DMS79 (cell line): ENCODE data around the gene CRAMP1.
A peak's percentile ranks its signal among the peaks of the same experiment; 100 is the strongest.

Experiments
- DNase-seq: peaks from one replicate; lab custom pipeline; 2025; lab: John Stamatoyannopoulos, UW

The CRAMP1 gene

DNA sequence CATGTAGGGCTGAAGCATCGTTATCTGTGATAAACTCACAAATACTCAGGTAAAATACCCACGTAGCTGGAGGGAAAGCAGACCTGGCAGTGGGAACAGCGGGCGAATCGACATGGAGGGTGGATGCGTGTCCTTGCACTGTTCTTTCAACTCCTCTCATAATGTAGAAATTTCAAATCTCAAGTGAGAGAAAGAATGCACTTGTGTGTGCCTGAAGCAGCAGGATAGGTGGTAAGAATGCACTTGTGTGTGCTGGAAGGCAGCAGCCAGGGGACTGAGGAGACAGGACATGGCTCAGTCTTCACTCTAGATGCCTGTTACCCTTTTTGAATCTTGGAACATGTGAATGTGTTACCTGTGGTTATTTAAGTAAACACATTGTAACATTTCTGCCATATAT, 10.7 kb upstream of the CRAMP1 start:
- DNase-seq: no peak

DNA sequence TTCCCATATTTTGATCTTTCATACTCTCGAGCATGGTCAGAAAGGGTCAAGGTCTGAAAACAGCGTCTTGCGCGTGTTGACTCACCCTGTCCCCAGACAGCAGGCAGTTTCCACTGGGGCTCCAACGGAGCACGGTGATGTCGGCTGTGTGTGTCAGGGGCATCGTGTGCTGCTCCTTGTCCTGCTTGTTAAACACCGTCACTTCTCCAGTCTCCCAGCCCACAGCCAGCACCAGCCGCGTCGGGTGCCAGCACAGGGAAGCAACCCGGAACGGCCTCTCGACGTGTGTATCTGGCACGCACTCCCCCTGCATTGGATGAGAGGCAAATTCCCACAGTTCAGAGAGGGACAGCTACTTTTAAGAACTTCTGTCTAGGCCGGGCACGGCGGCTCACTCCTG, 9.9 kb upstream of the CRAMP1 start:
- no peak for DNase-seq

DNA sequence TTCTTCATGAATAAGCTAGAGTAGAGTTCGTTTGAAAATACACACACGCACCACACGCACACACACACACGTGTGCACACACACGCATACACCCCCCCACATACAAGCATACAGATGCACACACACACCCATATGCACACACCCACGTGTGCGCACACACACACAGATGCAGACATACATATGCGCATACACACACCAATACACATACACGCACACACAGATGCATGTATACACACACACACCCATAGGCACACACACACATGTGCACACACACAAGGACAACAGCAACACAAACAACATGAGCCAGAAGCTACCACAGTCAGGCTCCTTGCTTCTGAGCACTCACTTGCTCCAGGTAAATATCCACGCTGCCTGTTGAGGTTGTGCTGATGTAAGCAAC, 5.4 kb upstream of the CRAMP1 start:
- no peak for DNase-seq

DNA sequence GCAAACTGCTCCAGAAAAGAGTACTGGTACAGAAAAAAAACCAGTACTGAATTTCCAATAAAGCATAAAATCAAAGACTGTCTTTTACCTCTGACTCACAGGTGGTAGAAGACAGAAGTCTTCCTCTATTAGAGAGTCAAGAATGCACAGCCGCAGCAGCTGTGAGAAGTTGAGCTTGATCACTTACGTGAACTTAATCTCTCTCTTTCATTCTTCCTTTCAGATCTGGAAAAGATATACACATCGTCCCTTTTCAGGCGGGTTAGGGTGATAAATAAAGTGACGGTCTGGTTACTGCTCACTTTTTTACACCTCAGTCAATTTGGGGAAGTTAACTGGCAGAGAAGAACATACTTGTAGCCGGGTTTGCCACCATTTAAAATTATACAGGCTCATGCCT, 4.2 kb upstream of the CRAMP1 start:
- DNase-seq: no peak

DNA sequence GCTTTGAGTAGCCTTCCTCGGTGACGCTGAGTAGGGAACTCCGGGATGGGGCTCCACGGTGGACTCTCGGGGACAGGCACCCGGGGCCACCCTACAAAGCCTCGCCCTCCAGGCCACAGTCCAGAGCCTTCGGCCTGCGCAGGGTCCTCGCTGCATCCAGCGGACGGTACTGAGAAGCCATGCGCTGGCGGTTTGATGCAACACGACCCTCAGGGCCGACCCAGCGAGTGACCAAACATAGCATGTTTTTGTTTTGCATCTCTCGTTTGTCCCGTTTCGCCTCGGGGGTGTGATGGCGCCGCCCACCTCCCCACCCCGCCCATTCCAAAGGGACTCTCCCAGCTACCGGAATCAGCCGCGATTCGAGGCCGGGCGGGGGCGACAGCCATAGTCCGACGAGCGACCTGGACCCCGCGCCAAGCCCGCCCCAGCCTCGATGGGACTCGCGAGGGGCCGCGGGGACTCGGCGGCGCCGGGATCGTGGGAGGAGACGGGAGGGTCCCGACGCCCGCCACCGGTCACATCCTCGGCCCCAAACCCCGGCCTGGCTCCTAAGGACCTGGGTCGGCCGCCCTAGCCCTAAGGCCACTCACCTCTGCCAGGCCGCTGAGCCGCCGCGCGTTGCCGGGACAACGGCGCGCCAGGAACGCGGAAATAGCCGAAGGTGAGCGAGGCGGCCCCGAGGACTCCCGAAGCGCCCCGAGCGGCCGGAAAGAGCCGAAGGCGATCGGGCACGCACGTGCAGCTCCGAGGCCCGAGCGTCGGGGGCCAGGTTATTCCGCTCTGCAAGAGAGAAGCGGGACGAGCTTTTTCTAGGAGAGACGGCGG, 1.9 kb upstream of the CRAMP1 start:
- peak; percentile 70 for DNase-seq

DNA sequence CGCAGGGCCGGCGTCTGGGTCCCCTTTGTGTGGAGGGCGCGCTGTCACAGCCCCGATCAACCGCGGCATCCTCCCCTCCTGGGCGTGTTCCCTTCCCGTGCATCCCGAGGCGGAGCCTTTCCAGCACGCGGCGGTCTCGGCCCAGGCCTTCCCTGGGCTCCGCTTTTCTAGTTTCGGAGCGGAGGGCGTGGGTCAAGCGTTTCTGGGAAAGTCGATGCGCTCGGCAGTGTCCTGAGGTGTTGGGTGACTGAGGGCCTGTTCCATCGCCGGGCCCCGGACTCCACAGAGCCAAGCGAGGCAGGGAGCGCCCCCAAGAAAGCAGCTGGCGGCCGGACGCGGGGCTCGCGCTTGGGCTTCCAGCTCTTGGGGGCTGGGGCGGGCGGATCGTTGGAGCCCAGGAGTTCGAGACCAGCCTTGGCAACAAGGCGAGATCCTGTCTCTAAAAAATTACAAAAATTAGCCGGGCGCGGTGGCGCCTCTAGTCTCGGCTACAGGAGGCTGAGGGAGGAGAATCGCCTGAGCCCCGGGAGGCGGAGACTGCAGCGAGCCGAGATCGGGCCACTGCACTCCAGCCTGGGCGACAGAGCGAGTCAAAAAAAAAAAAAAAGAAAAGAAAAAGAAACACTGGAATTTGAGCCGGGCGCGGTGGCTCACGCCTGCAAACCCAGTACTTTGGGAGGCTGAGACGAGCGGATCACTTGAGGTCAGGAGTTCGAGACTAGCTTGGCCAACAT, 1.1 kb upstream of the CRAMP1 start:
- DNase-seq: no peak

DNA sequence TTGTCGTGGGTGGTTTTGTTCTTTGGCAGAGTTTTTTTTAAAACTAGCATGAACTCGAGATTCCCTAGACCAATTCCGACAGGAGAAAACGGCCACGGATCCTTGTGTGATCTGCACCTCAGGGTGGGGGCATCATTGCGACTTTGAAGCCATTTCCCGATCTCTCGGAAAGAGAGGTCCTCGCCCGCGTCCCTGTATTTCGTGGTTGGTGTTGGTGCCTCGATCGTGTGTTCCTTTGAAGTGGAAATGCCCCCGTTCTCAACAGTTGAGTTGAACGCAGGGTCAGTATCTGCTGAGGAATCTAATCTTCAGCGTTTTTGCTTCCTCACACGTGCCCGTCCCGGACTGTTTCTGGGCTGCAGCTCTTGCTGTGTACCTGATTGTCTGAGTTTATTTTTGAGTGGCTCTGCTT, 1.1 kb downstream of the CRAMP1 start:
- no peak for DNase-seq

DNA sequence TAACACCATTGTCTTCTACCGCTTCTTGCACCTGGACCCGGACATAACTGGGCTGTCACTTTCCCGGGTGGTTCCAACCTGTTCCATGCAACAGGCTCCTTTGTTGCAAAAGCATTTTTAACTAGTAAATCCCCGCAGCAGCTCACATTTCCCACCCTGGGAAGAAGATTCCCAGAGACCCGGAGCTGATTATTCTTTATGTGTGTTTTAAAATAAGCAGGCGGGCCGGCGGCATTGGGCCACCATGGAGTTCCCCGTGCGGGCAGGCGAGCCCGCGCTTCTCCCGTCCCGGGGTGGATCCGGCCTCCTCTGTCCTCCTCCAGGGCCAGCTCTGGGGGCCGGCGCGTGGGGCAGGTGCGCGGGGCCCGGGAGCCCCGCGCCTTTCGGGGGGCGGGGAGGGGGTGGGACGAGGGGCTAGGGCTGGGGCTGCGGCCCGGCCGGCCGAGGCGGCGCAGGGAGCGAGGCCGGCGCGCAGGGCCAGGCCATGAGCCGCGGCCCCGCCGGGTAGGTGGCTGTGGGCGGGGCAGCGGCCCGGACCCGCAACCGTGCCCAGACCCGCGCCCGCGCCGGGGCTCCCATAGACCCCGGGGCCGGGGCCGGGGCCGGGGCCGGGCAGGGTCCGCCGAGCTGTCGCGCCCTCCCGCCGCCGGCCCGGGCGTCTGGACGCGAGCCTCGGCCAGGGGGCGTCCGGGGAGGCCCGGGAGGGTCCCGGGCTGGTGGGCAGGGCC, 1.7 kb downstream of the CRAMP1 start:
- no peak for DNase-seq

DNA sequence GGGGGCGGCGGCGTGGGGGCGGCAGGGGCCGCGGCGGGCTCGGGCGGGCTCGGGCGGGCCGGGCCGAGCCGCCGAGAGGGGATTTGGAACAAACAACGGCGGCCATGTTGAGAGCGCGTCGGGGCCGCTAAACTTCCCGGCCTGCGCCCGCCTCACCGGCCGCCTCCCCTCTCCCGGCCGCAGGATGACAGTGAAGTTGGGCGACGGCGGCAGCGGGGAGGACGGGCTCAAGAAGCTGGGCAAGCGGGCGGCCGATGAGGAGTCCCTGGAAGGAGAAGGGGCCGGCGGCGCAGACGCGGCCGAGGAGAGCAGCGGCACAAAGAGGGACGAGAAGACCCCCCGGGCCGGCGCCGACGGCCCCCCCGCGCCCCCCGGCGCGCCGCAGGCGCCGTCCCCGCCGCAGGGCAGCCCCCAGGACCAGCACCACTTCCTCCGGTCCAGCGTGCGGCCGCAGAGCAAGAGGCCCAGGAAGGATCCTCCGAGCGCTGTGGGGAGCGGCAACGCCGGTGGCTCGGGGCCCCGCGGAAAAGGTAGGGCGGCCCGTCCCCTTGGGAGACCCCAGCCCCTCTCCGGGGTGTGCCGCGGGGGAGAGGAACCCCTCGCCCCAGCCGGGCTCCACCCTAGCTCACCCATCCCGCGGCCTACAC, 2.4 kb downstream of the CRAMP1 start:
- DNase-seq: no peak

DNA sequence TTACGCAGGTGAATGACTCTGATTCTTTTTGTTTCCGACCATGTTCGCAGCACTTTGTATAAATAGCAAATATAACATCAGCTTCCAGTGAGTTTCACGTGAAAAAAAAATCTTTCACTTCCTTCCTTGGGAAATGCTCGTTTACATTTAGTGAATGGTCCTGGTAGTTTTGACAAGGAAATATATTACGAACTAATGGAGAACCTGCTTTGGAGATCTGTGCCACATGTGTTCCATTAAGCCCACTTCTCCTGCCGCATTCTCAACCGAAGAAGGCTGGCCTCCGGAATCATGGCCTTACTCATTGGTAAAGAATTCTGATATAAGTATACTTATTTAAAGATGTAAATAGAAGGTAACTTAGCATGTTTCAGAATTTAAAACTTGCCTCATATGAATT, 3.6 kb downstream of the CRAMP1 start:
- no peak for DNase-seq

DNA sequence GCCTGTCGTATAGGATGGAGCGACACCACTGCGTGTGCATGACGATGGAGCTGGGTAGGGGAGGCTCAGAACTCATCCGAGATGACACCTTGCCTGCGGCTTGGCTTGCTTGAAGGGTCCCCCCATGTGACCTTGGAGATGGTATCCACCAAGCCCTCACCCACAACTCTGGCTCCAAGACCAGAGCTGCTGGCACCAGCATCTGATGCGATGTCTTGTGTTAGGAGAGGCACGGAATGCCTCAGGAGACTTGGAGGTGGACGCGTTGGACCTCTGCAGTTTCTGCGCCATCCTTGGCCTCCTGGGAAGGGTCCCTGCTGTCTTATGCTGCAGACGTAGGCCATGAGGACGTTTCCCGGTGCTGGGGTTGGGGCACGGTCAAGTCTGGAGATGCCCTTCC, 7.8 kb downstream of the CRAMP1 start:
- no peak for DNase-seq

DNA sequence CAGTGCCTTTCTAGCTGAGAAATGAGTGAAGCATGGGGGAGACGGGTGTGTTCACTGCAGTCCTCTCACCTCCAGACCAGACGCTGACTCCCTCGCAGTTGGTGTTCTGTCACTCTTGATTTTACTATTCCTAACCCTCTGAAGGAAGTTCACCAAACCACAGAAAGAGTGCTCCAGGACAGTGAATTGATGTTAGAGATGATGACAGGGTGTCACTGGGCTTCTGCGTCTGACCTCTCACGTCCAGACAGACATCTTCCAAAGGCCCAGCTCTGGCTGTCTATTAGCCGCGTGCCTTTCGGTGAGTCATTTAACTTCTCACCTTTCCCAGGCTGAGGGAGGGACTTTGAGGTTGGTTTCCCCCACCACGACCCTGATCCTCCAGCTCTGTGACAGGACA, 8.2 kb downstream of the CRAMP1 start:
- DNase-seq: no peak

DNA sequence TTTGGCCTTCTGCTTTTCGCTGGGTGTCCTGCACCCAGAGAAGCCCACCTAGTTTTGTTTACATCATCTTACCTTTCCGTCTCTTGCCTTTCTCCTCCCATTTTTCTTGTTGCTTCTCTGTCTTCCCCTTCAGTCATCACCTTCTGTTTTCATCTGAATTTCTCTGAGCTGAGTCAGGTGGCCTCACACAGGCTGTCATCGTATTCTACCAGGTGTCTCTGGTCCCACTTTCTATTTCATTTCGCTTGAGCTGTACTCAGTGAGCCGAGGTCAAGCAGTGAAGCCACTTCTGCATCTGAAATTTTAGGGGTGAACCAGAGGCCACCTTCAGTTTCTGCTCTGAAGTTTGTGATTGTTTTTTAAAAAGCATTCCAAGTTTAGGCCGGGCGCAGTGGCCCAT, 9.7 kb downstream of the CRAMP1 start:
- DNase-seq: no peak

DNA sequence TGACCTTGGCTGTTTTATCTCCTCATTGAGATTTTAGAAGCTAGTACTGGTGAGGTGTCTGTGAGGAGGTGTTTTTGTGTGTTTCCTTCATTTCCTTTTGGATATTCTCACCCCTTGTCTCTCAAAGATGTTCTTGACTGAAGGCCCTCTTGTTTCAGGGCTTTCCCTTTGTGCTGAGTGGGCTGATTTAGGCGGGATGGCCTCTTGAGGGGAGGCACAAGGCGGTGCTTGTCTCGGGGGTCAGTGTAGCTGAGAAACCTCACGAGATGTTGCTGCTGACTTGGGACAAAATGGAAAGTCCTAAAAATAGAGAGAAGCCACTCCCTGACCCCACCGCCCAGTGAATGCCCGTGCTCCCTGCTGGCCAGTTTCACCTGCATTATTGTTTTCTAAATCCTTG, 14.2 kb downstream of the CRAMP1 start:
- DNase-seq: no peak

DNA sequence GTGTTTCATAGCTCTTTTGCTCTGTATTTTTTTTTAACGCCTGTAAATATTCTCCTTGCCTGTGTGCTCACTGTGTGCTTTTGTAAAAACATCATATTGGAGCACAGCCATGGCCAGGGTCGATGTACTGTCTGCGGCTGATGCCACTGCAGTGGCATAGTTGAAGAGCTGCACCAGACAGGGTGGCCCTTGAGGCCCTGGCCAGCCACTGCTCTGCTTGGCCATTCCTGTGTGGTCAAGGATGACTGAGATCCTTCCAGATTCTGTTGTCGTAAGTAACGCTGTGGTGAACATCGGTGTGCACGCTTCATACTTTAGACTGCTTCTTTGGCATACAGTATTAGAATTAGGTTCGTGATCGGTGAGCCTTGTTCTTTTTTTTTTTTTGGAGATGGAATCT, 14.6 kb downstream of the CRAMP1 start:
- no peak for DNase-seq

DNA sequence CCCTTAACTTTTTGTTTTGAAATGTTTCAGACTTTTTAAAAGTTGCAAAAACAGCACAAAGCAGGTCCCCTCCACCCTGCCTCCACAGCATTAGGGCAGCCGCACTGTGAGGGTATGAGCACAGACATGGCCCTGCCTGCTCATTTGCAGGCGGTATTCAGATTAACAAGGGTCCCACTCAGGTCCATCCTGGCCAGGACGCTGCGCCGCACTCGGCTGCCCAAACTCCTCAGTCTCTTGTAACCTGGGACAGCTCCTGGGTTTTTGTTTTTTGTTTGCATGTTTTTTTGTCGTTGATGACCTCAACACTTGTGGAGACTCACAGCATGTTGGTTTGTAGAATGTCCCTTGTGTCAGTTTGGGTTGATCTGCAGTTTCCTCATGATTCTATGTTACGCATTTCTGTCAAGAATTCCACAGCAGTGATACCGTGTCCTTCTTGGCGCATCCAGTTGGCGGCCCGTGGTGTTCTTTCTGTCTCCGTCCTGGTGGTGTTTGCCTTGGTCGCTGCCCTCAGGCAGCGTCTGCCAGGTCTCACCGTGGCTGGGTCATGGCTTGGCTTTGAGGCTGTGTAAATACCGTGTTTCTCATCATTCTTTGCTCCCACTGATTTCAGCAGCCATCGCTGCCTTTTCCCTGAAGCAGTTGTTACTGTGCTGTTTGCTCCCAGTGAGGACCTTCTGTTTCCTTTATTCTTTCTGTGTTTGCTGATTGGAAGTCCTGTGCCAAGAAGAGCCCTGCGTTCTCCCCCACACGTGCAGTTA, 18.5 kb downstream of the CRAMP1 start:
- DNase-seq: no peak

DNA sequence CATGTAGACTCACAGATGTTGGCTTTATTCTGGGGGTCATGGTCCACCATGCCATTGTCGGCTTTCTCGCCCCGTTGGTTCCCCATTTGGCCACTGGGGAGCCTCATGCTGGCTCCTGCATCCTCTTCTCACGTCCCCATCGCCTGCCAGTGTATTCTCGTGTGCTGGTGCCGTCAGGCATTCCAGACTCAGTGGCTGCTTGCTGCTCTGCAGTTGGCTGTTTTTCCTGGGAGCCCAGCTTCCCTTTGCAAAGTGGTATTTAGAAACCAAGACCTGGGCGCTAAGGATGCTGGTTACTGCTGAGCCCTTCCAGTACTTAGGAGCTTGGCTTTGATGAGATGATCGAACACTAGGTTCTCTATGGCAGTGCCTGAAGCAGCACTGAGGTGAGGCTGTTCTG, 19.1 kb downstream of the CRAMP1 start:
- DNase-seq: no peak

DNA sequence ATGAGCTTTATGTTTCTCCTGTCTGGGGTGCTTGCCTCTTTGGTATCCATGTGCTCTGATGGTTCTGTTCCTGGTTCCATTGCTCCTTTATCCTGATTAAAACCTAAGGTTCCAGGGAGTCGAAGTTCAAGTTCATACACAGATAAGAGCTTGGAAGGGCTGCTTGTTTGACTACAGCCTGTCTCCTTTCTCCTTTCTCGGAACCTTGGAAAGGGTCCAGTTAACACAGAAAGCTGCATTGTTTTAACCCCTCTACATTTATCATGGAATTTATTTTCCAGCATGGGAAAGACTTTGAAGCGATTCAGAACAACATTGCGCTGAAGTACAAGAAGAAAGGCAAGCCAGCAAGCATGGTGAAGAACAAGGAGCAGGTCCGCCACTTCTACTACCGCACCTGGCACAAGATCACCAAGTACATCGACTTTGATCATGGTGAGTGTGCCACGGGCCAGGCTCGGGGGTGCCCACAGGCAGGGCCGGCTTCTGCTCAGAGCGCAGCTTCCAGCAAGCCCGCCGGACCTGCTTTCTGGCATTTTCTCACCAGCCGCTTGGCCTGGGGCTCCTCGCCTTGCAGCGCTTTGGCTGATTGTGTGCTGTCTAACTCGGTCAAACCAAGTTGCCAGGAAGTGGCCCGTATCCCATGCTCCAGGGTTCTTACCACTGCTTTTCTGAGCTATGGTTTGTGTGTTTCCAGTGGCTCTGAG, 19.9 kb downstream of the CRAMP1 start:
- DNase-seq: no peak

DNA sequence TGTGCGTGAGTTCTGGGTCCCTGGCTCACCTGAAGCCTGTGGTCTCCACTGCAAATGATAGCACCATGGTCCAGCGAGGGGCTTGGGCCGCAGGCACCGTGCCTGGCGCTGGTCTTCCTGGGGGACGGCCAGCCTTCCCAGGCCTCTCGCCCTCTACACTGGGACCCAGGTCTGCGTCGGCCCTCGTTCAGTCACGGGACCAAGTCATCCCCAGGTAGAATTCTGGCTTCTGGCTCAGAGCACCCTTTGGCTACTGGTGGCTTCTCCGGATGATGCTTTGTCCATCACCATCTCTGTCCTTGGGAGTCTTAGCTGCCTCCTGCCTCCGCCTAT, 20.4 kb downstream of the CRAMP1 start:
- DNase-seq: no peak

DNA sequence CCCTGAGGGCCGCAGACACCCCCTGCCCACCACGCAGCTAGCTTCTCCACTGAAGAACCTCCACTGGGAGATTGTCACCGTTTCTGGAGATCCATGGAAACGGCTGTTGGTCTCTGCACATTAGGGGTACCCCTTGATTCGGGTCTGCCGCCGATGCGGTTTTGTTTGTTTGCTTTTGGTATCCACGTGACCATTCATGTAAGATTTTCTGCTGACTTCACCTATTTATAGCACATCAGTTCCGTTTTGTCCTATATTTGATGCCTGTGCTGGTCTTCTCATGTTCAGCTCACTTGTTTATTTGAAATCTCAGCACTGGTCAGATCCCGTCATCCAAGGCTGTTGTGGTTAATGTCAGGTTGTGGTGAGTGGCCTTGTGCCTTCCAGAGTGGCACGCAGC, 21.1 kb downstream of the CRAMP1 start:
- DNase-seq: no peak

DNA sequence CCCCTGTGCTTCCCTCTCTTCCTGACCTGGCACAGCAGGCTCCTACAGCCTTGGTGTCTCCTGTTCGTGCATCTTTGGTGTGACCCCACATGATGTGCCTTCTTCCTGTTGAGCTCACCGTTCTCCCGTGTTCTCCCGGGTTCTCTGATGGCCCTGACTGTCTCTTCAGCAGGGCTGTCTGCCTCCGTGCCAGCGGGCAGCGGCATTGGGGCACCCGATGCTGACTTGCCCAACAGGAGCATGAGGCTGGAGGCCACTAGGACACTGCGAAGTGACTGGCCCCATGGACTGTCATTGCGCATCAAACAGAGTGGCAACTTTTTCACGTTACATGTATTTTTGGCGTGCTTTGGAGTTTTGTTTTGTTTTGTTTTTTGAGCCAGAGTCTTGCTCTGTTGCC, 22.4 kb downstream of the CRAMP1 start:
- no peak for DNase-seq
